ENCODE results near the gene ATP12A. TPM values are rescaled to one million over a fixed set of nuclear protein-coding genes. Genes with fewer than 3 reads are reported as not detected.

The ATP12A gene
- total RNA-seq, 1 donor, result not detected

- H3K4me3 ChIP-seq (ENCODE audit: low read depth, low read length), result no peak overlapping the region
- TF ChIP-seq CTCF (IDR thresholded peaks at IDR 0.05; ENCODE audit: insufficient read depth, low read depth, low read length), result no peak
- DNase-seq (ENCODE audit: low read depth), result no peak
Measured at GRCh38 chr13:24709186-24709913, 29.1 kb downstream of the ATP12A start.

GRCh38 chr13:24713022-24713421 lies 32.8 kb downstream of the ATP12A start:
- no peak for DNase-seq (ENCODE audit: low read depth)
- H3K4me3 ChIP-seq (ENCODE audit: low read depth, low read length), result no peak overlapping the region
- no peak for TF ChIP-seq CTCF (IDR thresholded peaks at IDR 0.05; ENCODE audit: insufficient read depth, low read depth, low read length)

GRCh38 chr13:24716011-24716410 lies 35.8 kb downstream of the ATP12A start:
- no peak for TF ChIP-seq CTCF (IDR thresholded peaks at IDR 0.05; ENCODE audit: insufficient read depth, low read depth, low read length)
- no peak for DNase-seq (ENCODE audit: low read depth)
- H3K4me3 ChIP-seq (ENCODE audit: low read depth, low read length), result no peak overlapping the region

GRCh38 chr13:24716446-24716845 lies 36.2 kb downstream of the ATP12A start:
- DNase-seq (ENCODE audit: low read depth), result no peak
- no peak for TF ChIP-seq CTCF (IDR thresholded peaks at IDR 0.05; ENCODE audit: insufficient read depth, low read depth, low read length)
- no peak overlapping the region for H3K4me3 ChIP-seq (ENCODE audit: low read depth, low read length)

- TF ChIP-seq CTCF (IDR thresholded peaks at IDR 0.05; ENCODE audit: insufficient read depth, low read depth, low read length), result no peak
- no peak for DNase-seq (ENCODE audit: low read depth)
- no peak overlapping the region for H3K4me3 ChIP-seq (ENCODE audit: low read depth, low read length)
Measured at GRCh38 chr13:24717217-24717616, 37.0 kb downstream of the ATP12A start.

- H3K4me3 ChIP-seq (ENCODE audit: low read depth, low read length), result no peak overlapping the region
- TF ChIP-seq CTCF (IDR thresholded peaks at IDR 0.05; ENCODE audit: insufficient read depth, low read depth, low read length), result no peak
- no peak for DNase-seq (ENCODE audit: low read depth)
Measured at GRCh38 chr13:24718192-24718965, 38.2 kb downstream of the ATP12A start.

Measured in fibroblast of villous mesenchyme (primary cell).